SKM-1 (cell line): ENCODE results near the gene NYAP1.

Source experiments
- DNase-seq: peaks from one replicate; lab custom pipeline; 2025; ENCODE audit not compliant: unreplicated experiment; lab: John Stamatoyannopoulos, UW

Gene NYAP1

DNA sequence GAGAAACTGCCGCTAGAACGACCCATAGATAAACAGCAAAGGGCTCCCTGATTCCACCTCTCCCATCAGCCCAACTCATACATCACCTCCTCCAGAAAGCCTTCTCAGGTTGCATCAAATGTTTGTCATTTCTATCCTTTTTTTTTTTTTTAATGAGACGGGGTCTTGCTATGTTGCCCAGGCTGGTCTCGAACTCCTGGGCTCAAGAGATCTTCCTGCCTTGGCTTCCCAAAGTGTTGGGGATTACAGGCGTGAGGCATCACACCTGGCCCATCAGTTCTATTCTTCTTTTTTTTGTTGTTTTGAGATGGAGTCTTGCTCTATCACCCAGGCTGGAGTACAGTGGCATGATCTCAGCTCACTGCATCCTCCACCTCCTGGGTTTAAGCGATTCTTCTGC lies 26.7 kb upstream of the NYAP1 start:
- no peak for DNase-seq

DNA sequence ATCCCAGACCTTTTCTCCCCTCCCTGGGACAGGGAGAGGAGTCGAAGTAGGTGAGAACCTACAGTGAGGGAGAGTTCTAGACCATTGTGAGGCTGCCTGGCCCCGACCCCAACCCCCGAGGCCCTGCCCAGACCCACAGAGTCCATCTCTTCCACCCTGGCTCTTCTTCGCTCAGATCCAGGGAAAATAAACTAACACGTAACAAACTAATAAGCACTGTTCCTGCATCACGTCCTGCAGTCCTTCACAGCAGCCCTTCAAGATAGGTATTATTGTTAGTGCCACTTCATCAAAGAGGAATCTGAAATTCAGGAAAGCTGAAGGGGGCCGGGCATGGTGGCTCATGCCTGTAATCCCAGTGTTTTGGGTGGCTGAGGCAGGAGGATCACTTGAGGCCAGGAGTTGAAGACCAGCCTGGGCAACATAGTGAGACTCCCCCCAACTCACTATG lies 19.5 kb upstream of the NYAP1 start, which contains the start of gene SPACDR:
SPACDR (minus strand) TSS at position 51 of the 451 bp plus-strand sequence. CDS start 235 bp downstream, outside the sequence.
- DNase-seq: no peak

GRCh38 chr7:100464791-100465190 lies 18.9 kb upstream of the NYAP1 start:
- no peak for DNase-seq

GRCh38 chr7:100465299-100465698 lies 18.4 kb upstream of the NYAP1 start:
- no peak for DNase-seq

DNA sequence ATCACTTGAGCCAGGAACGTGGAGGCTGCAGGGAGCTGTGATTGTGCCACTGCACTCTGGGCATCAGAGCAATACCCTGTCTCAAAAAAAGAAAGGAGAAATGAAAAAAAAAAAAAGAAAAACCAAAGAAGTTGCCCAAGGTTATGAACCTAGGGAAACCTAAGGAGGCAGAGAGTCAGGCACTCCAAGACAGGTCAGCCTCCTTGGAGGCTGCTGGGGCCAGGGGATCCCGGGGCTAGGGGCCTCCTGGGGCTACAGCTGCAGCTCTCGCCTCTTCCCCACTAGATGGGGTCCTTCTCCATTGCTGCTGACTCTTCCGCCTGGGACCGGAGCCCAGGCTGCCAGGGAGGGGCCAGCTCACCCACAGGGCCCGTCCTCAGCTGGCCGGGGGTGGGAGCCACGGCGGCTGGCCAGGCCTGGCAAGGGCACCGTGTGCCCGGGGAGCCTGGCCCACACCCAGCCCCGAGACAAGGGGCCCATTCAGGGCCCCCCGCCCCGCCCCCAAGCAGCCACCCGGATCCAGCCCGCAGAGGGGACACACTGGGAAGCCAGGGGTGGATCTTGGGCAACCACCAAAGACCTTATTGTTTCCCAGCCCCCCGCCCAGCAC lies 17.9 kb upstream of the NYAP1 start:
- DNase-seq: no peak

DNA sequence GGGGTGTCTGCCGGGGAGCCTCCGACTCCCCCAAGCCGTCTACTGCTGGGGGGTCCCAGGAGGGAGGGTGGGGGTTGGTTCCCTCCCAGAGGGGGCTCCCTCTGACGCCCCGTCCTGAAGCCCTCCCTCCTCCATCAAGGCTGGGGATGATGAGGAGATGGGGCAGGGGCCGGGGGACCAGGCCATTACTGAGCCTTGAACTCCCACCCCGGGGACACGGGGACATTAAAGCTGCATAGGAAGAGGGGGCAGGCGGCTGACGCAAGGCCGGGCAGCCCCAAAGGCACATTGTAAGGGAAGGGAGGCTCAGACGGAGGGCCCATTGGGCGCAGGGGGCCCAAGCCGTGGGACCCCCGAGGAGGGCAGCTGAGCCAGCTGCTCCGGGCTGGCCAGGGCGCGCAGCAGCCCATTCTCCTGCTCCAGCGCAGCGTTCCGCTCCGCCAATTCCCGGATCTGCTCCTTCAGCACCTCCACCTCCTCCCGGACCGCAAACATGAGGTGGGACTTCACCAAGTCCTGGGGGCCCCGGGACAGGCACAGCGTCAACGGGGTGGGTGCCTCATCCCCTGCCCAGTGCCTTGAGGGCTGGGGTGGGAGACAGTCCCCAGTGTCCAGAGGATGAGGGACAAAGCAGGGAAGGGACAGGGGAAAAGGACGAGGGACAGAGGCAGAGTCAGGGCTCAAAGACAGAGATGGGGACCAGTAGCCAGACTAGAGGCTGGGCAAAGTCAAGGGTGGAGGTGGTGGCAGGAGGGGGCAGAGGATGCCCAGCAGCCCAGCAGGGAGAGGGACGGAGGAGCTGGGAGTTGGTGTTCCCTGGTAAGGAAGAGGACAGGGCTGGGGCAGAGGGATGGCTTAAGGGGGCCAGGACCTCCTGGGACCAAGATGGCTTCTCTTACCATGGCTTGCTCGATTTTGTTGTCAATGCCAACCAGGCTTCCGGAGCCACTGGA lies 16.8 kb upstream of the NYAP1 start:
- DNase-seq: no peak

DNA sequence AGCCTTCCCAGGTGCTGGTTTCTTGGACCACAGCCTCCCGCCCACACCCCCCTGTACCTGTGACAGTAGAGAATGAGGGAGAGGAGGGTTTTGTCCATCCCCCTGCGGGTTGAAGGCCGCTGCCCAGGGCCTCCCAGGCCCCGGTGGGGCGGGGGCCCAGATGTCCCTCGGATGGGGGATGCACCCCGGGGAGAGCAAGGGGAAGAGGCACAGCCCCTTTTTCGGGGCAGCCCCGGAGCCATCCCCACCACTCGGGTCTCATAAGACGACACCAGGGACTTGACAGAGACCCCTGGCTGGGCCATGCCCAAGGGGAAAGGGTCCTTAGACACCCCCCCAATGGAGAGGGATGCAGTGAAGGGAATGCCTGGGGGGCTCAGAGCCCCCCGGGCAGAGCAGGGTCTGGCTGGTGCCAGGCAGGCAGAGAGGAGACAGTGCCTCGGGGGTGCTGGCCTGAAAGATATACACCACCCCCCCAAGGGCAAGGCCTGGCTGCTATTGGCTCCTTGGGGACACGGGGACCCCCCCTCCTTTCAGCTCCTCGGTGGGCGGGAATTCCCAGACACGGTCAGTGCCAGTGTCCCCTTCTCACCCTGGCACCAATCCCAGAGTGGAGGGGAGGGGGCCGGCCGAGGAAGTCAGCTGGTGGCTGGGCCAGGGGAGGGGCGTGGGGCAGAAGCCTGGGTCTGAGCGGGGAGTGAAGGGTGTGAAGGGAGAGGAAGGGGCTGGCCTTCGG lies 15.9 kb upstream of the NYAP1 start:
- no peak for DNase-seq

GRCh38 chr7:100469227-100470044 lies 14.3 kb upstream of the NYAP1 start:
- DNase-seq: no peak

DNA sequence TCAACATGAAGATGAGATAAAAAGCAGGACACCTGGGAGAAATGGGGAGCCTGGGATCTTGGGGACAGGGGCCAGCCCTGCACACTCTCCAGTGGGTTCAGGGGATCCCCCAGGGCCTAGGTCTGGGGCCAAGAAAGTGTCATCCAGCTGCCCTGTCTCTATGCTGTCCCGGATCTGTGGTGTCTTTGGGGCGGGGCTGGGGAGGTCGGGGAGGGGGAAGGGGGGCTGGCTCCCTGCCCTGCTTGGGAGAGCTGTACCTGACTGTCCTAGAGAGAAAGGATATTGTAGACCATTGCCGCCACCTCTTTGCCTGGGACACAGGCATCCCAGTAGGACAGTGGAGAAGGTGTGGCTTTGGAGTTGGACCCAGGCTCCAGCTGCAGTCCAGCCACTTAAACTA lies 12.7 kb upstream of the NYAP1 start:
- no peak for DNase-seq

- DNase-seq: no peak
Measured at GRCh38 chr7:100472121-100472851, 11.4 kb upstream of the NYAP1 start.

- no peak for DNase-seq
Measured at GRCh38 chr7:100472854-100473499, 10.8 kb upstream of the NYAP1 start.

DNA sequence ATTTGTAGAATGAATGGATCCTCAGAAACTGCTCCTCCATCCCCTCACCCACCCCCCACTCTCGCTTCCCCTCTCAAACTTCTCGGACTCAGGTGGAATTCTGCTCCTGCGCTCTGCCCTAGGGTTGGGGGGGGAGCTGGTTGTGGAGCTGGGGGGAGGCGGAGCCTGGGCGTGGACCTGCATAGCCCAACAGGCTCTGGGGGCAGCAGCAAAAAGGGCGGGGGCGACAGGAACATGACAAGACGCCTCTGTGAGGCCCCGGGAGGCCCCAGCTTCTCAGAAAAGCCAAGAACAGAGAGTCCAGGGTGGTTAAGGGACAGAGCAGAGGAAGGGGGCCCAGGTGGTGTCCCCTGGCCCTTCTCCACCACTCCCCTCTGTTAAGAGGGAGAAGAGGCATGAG lies 8.2 kb upstream of the NYAP1 start:
- DNase-seq: no peak

DNA sequence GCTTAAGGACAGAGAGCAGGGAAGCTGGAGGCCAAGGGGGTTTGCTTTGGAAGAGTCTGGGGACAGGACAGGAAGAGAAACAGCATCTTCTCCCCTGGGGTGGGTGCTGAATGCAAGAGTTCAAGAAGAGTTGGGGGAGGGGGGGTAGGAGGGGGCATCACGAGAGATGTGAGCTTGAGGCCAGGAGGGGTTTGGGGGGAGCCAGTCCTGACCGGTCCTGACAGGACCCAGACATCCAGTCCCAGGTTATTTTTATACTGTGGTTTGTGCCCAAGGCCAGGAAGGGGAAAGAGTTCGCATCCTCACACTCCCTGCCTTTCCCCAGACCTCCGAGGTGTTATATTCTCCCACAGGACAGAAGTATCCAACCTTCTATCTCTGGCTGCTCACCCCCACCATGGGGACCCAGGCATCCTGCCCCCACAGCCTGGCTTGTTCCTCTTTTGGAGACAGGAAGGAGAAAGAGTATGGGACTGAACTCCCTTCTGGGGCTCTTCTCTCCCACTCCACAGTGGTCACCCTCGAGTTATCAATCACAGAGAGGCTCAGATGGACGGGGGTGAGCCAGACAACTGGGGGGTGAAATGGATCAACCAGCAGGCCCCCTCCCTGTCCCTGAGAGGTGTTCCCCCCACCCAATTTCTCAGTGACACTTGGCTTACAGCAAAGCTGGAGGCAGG lies 7.5 kb upstream of the NYAP1 start:
- no peak for DNase-seq

DNA sequence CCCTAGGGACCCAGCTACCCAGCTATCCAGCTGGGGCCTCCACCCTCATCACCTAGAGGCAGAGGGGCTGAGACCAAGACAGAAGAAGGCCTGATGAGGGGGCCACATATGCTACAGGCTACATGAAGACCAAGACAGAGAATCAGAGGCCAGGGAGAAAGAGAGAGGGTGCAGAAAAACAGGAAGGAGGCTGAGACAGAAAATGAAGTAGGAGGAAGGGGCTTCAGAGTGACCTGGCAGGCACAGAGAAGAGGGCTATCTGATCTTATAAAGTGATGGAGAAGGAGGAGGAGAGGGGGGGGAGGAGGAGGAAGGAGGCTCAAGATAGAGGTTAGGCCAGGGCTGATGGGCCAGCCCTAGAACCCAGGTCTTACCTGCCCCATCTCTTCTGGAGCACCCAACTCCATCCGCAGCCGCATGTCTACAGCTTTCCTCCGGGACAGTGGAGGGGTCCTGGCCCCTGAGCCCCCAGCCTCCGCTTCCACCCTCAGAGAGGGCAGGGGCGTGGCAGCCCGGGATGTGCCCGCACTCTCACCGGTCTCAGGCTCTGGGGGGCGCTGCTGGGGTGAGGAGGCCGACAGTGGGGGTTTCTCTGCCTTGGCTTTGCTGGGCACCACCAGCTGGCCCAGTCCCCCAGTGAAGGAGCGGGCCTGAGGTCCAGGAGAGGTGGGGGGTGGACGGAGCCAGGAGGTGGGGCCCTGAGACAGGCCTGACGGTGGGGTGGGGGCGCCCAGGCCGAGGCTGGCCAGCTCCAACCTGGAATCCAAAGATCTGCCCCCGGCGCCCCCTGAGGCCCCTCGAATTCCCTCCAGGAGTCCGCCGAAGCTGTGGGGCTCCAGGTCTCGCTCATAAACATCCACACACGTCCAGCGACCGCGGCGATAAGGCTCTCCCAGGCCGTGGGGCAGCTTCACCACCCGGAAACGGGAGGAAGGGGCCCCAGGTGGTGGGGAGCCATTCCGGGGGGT lies 6.5 kb upstream of the NYAP1 start:
- no peak for DNase-seq

GRCh38 chr7:100477871-100478267 lies 5.9 kb upstream of the NYAP1 start:
- no peak for DNase-seq

- peak; percentile 94 for DNase-seq
Measured at GRCh38 chr7:100478958-100479660, 4.6 kb upstream of the NYAP1 start, which contains the start of gene TSC22D4. Gene TSC22D4, minus strand, starts transcription at chr7:100479214. Its CDS starts 1,176 bp downstream, at chr7:100478038.

- DNase-seq: no peak
Measured at GRCh38 chr7:100481466-100481865, 2.3 kb upstream of the NYAP1 start.
